ENCODE measurements around the gene TRMT11. TPM values are rescaled to one million over a fixed set of nuclear protein-coding genes. Genes with fewer than 3 reads are reported as not detected.

Gene TRMT11
- total RNA-seq, 2 donors from 2014 or later: 29.4 to 35.4 TPM

DNA sequence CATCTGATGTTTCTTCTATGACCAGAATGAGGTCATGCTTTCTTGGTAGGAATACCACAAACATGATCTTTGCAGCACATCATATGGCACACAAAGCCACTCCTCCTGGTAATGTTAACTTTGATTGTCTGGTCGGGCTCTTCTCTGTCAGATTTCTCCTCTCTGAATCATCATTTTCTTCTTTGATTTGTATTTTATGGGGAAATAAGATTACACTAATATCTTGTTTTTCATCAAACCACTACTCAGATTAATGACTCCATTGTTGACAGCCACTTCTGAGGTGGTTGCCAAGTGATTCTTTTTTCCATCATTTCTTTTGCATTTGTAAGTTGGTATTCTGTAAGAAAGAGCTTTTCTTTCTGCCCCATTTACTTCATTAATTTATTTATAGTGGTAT, 29.5 kb downstream of the TRMT11 start:
- peaks cover 47% of the 10 kb centered on the region for H3K36me3 Mint-ChIP-seq (ENCODE audit: low read depth)

DNA sequence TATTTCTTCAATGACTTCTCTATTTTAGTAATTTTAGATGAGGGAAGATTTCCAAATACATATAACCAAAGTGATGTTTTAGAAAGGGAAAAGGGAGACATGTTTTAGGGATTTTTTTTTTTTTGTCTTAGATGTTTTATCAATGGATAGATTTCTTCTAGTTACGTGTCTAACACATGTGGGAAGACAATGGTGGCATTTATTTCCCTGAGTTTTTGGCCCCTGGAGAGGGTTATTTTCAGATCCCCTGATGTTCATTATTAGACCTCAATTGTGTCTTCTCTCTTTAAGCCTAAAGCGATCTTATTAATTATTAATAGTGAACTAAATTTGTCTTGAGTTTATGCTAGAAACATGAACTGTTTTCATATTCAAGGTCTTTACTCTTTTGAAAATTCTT, 30.3 kb downstream of the TRMT11 start:
- peaks cover 51% of the 10 kb centered on the region for H3K36me3 Mint-ChIP-seq (ENCODE audit: low read depth)
- H3K9me3 Mint-ChIP-seq: no peaks in the 10 kb centered on the region
- H3K27me3 ChIP-seq (ENCODE audit: control insufficient read depth, insufficient read depth, low read length, poor library complexity, severe bottlenecking): no peaks in the 10 kb centered on the region
- H3K27ac ChIP-seq (ENCODE audit: low read depth, low read length): no peak overlapping the region
- H3K4me1 ChIP-seq (ENCODE audit: control insufficient read depth, insufficient read depth, low read length): no peaks in the 10 kb centered on the region
- TF ChIP-seq, protein P1, sequence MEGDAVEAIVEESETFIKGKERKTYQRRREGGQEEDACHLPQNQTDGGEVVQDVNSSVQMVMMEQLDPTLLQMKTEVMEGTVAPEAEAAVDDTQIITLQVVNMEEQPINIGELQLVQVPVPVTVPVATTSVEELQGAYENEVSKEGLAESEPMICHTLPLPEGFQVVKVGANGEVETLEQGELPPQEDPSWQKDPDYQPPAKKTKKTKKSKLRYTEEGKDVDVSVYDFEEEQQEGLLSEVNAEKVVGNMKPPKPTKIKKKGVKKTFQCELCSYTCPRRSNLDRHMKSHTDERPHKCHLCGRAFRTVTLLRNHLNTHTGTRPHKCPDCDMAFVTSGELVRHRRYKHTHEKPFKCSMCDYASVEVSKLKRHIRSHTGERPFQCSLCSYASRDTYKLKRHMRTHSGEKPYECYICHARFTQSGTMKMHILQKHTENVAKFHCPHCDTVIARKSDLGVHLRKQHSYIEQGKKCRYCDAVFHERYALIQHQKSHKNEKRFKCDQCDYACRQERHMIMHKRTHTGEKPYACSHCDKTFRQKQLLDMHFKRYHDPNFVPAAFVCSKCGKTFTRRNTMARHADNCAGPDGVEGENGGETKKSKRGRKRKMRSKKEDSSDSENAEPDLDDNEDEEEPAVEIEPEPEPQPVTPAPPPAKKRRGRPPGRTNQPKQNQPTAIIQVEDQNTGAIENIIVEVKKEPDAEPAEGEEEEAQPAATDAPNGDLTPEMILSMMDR (conservative IDR thresholded peaks at IDR 0.05): no peak
- no peak for DNase-seq
- H3K36me3 ChIP-seq (ENCODE audit: control insufficient read depth, insufficient read depth, low read length): peaks cover 76% of the 10 kb centered on the region
- no peak overlapping the region for H3K4me3 Mint-ChIP-seq
- no peak overlapping the region for H3K9ac ChIP-seq (ENCODE audit: extremely low read depth, low read length, poor library complexity, severe bottlenecking)
- WGBS, 2 experiments (ENCODE audit: insufficient coverage in 1 of 2, insufficient read length in 1 of 2): 93% methylated on average over 1 of the region's 2 CpGs; no CpG with 5 or more reads in 1 of the 2 experiments
- H3K4me1 Mint-ChIP-seq: no peaks in the 10 kb centered on the region
- no peak overlapping the region for H3K4me3 ChIP-seq (ENCODE audit: low read length)
- no peaks in the 10 kb centered on the region for H3K27me3 Mint-ChIP-seq (ENCODE audit: insufficient read depth)
- no peak overlapping the region for H3K27ac Mint-ChIP-seq
- no peaks in the 10 kb centered on the region for H3K9me3 ChIP-seq (ENCODE audit: control insufficient read depth, low read length)

More for the DNA sequence above, 29.5 kb downstream of the TRMT11 start:
- H3K4me3 ChIP-seq (ENCODE audit: low read length): no peak overlapping the region
- no peak overlapping the region for H3K4me3 Mint-ChIP-seq
- TF ChIP-seq, protein P1 (conservative IDR thresholded peaks at IDR 0.05): no peak
- H3K36me3 ChIP-seq (ENCODE audit: control insufficient read depth, insufficient read depth, low read length): peaks cover 76% of the 10 kb centered on the region
- no peak for DNase-seq
- no peaks in the 10 kb centered on the region for H3K9me3 Mint-ChIP-seq
- H3K27ac Mint-ChIP-seq: no peak overlapping the region
- no peak overlapping the region for H3K27ac ChIP-seq (ENCODE audit: low read depth, low read length)
- H3K9ac ChIP-seq (ENCODE audit: extremely low read depth, low read length, poor library complexity, severe bottlenecking): no peak overlapping the region
- no peaks in the 10 kb centered on the region for H3K27me3 ChIP-seq (ENCODE audit: control insufficient read depth, insufficient read depth, low read length, poor library complexity, severe bottlenecking)
- H3K27me3 Mint-ChIP-seq (ENCODE audit: insufficient read depth): no peaks in the 10 kb centered on the region
- WGBS, 2 experiments (ENCODE audit: insufficient coverage in 1 of 2, insufficient read length in 1 of 2): 100% methylated on average over 1 of the region's 1 CpG; no CpG with 5 or more reads in 1 of the 2 experiments
- H3K4me1 Mint-ChIP-seq: no peaks in the 10 kb centered on the region
- no peaks in the 10 kb centered on the region for H3K4me1 ChIP-seq (ENCODE audit: control insufficient read depth, insufficient read depth, low read length)
- H3K9me3 ChIP-seq (ENCODE audit: control insufficient read depth, low read length): no peaks in the 10 kb centered on the region

DNA sequence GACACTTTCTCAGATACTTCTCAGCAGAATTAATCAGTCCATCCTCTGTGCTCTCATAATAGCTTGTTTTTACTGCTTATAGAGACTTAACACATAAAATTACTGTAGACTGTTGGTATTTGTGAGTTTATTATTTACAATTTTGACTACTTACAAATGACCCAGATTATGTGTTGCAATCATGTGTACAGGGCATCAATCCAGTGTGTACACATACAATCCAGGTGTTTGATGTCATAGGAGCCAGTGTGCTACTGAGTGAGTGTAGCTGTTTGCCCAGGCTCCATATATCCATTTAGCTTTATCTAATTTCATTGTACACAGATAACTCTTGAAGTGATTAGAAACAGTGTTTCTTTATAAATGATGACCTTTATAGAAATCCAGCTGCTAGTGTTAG, 31.3 kb downstream of the TRMT11 start:
- Mint-ChIP-seq H3K4me3 (no peak overlapping the region), H3K27me3 (ENCODE audit: insufficient read depth) (no peaks in the 10 kb centered on the region), H3K27ac (no peak overlapping the region), H3K36me3 (ENCODE audit: low read depth) (peaks cover 49% of the 10 kb centered on the region), H3K4me1 (no peaks in the 10 kb centered on the region), H3K9me3 (no peaks in the 10 kb centered on the region)
- Histone ChIP-seq H3K27me3 (ENCODE audit: control insufficient read depth, insufficient read depth, low read length, poor library complexity, severe bottlenecking) (no peaks in the 10 kb centered on the region), H3K4me1 (ENCODE audit: control insufficient read depth, insufficient read depth, low read length) (no peaks in the 10 kb centered on the region), H3K36me3 (ENCODE audit: control insufficient read depth, insufficient read depth, low read length) (peaks cover 72% of the 10 kb centered on the region), H3K4me3 (ENCODE audit: low read length) (no peak overlapping the region), H3K9ac (ENCODE audit: extremely low read depth, low read length, poor library complexity, severe bottlenecking) (no peak overlapping the region), H3K27ac (ENCODE audit: low read depth, low read length) (no peak overlapping the region), H3K9me3 (ENCODE audit: control insufficient read depth, low read length) (no peaks in the 10 kb centered on the region)
- TF ChIP-seq, protein P1 (conservative IDR thresholded peaks at IDR 0.05): no peak
- no peak for DNase-seq
